Stomach (tissue), 9 donors: ENCODE measurements around the gene PHF1. TPM values are rescaled to one million over a fixed set of nuclear protein-coding genes. Genes with fewer than 3 reads are reported as not detected.

ENCODE experiments used
- DNase-seq, 2 donors: peaks; one replicate each; pipeline versions ENCODE4 v3.0.0 to v3.0.0-alpha.2; 2013 to 2019
- H3K27ac ChIP-seq, 5 donors: fragments of 200-600 bp in 4 of 5; sonication (generic) in 4 of 5; one replicate each; pipeline ENCODE4 v1.5.1; 2013 to 2019; ENCODE audit warnings: mild to moderate bottlenecking in 1 of 5, moderate library complexity in 1 of 5
- H3K27me3 ChIP-seq, 3 donors: fragments of 200-600 bp; sonication (generic); one replicate each; pipeline ENCODE4 v1.5.1; 2017 to 2019; ENCODE audit warnings: mixed run types in 1 of 3
- H3K36me3 ChIP-seq, 4 donors: fragments of 200-600 bp; sonication (generic); 1 replicate in 3 of 4; 2 replicates in 1 of 4; pipeline ENCODE4 v1.5.1; 2016 to 2019
- H3K4me1 ChIP-seq, 4 donors: fragments of 200-600 bp; sonication (generic); one replicate each; pipeline ENCODE4 v1.5.1; 2016 to 2019
- H3K4me3 ChIP-seq, 4 donors: fragments of 200-600 bp; sonication (generic) in 3 of 4; one replicate each; pipeline ENCODE4 v1.5.1; 2016 to 2019; ENCODE audit warnings: mild to moderate bottlenecking in 1 of 4
- H3K9me3 ChIP-seq, 4 donors: fragments of 200-600 bp; sonication (generic); one replicate each; pipeline ENCODE4 v1.5.1; 2016 to 2019
- CTCF ChIP-seq, 7 experiments: fragments of 450-650 bp in 4 of 7; fragments of 200-600 bp in 3 of 7; sonication (generic) in 3 of 7; IDR thresholded peaks; one replicate each; pipeline ENCODE4 v1.5.1; 2016 to 2019; ENCODE audit warnings: antibody characterized with exemption in 7 of 7, control low read depth in 2 of 7, mild to moderate bottlenecking in 1 of 7
- EP300 ChIP-seq: sonication (generic); formaldehyde crosslinking; IDR thresholded peaks from one replicate; pipeline ENCODE4 v1.6.1; 2017; ENCODE audit warnings: antibody characterized with exemption
- POLR2A ChIP-seq, 4 donors: fragments of 450-650 bp; IDR thresholded peaks; one replicate each; pipeline ENCODE4 v1.6.1; 2016; ENCODE audit warnings: antibody characterized with exemption in 4 of 4, control low read depth in 2 of 4, mild to moderate bottlenecking in 1 of 4, moderate library complexity in 1 of 4
- POLR2AphosphoS5 ChIP-seq, 3 donors: sonication (generic); formaldehyde crosslinking; IDR thresholded peaks; one replicate each; pipeline ENCODE4 v1.6.1; 2016; ENCODE audit warnings: antibody characterized with exemption in 3 of 3
- WGBS, 5 donors: extraction: QIAGEN DNeasy Blood & Tissue Kit in 3 of 5; methylation state at CpG; one replicate each; pipeline versions ENCODE4 v1.1.5 to v1.1.7; 2013 to 2018; 5-methylcytosine and 5-hydroxymethylcytosine counted together
- intact Hi-C: fragments of 100-400 bp; cut with DNase I; formaldehyde crosslinking; loops from one replicate; pipeline ENCODE4 v1.15.1; 2023; ENCODE audit warnings: low total_unique reads
- polyA plus RNA-seq, 3 donors: library from polyadenylated mRNA; stranded (reverse); fragments of 200-250 nt; gene quantifications; one replicate each; pipeline ENCODE4 v1.2.3, GENCODE V29; 2013
- total RNA-seq, 5 donors: library from RNA; depleted of rRNA; stranded (reverse); fragments of >200 nt; gene quantifications; one replicate each; pipeline versions ENCODE4 v1.1.0 to v1.2.3, GENCODE V29; 2014 to 2016
- donor health status: healthy with polysubstance abuse.
- donor health status: Bipolar disorder and iron deficiency.
- donor health status: healthy.

Gene PHF1
- total and polyA plus RNA-seq, 8 donors = 22.0 to 125 (median 69.4) TPM

- intact Hi-C loops = no loop called here
- 43 to 56% (median 49%) methylated on average over 6 of the region's 6 CpGs for WGBS, 5 donors
- Histone ChIP-seq H3K9me3 (no peaks in the 10 kb centered on the region), H3K27ac (peak overlapping the region; percentile 95 to 99 (median 99)), H3K4me1 (peaks cover 21 to 63% (median 52%) of the 10 kb centered on the region in 4 donors), H3K36me3 (peaks cover 32 to 45% (median 44%) of the 10 kb centered on the region in 4 donors), H3K27me3 (no peaks in the 10 kb centered on the region), H3K4me3 (peak overlapping the region; percentile 94 to 100 (median 98))
- TF ChIP-seq CTCF (IDR thresholded peaks at IDR 0.05) = no peak
- no peak for TF ChIP-seq POLR2AphosphoS5 (IDR thresholded peaks at IDR 0.05)
- no peak for TF ChIP-seq POLR2A (IDR thresholded peaks at IDR 0.05)
- TF ChIP-seq EP300 = no peak
- no peak for DNase-seq
Measured at GRCh38 chr6:33411632-33412005, 805 bp downstream of the PHF1 start.

- WGBS, 5 donors = 77 to 91% (median 87%) methylated on average over 7 to 10 of the region's 10 CpGs
- peaks cover 29 to 71% (median 59%) of the 10 kb centered on the region in 4 donors for H3K4me1 ChIP-seq
Measured at GRCh38 chr6:33412140-33413009, 1.6 kb downstream of the PHF1 start.

GRCh38 chr6:33413241-33414120 is 2.7 kb downstream of the PHF1 start:
- WGBS, 5 donors = 76 to 88% (median 80%) methylated on average over 14 of the region's 14 CpGs
- Histone ChIP-seq H3K27me3 (no peaks in the 10 kb centered on the region), H3K9me3 (no peaks in the 10 kb centered on the region), H3K4me1 (peaks cover 34 to 76% (median 64%) of the 10 kb centered on the region in 4 donors), H3K36me3 (peaks cover 32 to 46% (median 44%) of the 10 kb centered on the region in 4 donors), H3K4me3 (no peak overlapping the region), H3K27ac (peak overlapping the region in 2 of 5 donors; percentile 13 to 99)
- DNase-seq = no peak
- intact Hi-C loops = no loop called here
- TF ChIP-seq CTCF (IDR thresholded peaks at IDR 0.05) = no peak
- no peak for TF ChIP-seq POLR2AphosphoS5 (IDR thresholded peaks at IDR 0.05)
- no peak for TF ChIP-seq POLR2A (IDR thresholded peaks at IDR 0.05)
- TF ChIP-seq EP300 = no peak

More at GRCh38 chr6:33412140-33413009, 1.6 kb downstream of the PHF1 start:
- intact Hi-C loops = no loop called here
- Histone ChIP-seq H3K4me3 (peak overlapping the region in 3 of 4 donors; percentile 94 to 100 (median 98)), H3K36me3 (peaks cover 32 to 46% (median 44%) of the 10 kb centered on the region in 4 donors), H3K27ac (peak overlapping the region; percentile 29 to 99 (median 99)), H3K27me3 (no peaks in the 10 kb centered on the region), H3K9me3 (no peaks in the 10 kb centered on the region)
- no peak for DNase-seq
- no peak for TF ChIP-seq POLR2AphosphoS5 (IDR thresholded peaks at IDR 0.05)
- no peak for TF ChIP-seq POLR2A (IDR thresholded peaks at IDR 0.05)
- no peak for TF ChIP-seq CTCF (IDR thresholded peaks at IDR 0.05)
- TF ChIP-seq EP300 = no peak

- peak overlapping the region in 2 of 5 donors; percentile 38 to 92 for H3K27ac ChIP-seq
- peaks cover 45 to 81% (median 72%) of the 10 kb centered on the region in 4 donors for H3K4me1 ChIP-seq
- H3K4me3 ChIP-seq = no peak overlapping the region
- no peak for TF ChIP-seq CTCF (IDR thresholded peaks at IDR 0.05)
- TF ChIP-seq POLR2A (IDR thresholded peaks at IDR 0.05) = no peak
- TF ChIP-seq EP300 = no peak
- TF ChIP-seq POLR2AphosphoS5 (IDR thresholded peaks at IDR 0.05) = no peak
- peaks cover 32 to 46% (median 44%) of the 10 kb centered on the region in 4 donors for H3K36me3 ChIP-seq
- no peaks in the 10 kb centered on the region for H3K27me3 ChIP-seq
- 67 to 72% (median 70%) methylated on average over 12 of the region's 12 CpGs for WGBS, 5 donors
- no peak for DNase-seq
- intact Hi-C loops = no loop called here
- H3K9me3 ChIP-seq = no peaks in the 10 kb centered on the region
Measured at GRCh38 chr6:33414592-33415271, 3.9 kb downstream of the PHF1 start.
